Esophagus squamous epithelium (tissue), 5 donors: ENCODE results near the gene LARGE1. TPM values are rescaled to one million over a fixed set of nuclear protein-coding genes. Genes with fewer than 3 reads are reported as not detected.

ENCODE experiments used
- DNase-seq: peaks from one replicate; lab custom pipeline; 2025; lab: John Stamatoyannopoulos, UW
- H3K27ac ChIP-seq, 4 donors: fragments of 200-600 bp; sonication (generic); one replicate each; pipeline ENCODE4 v1.5.1; 2016 to 2019; ENCODE audit warnings: mild to moderate bottlenecking in 1 of 4
- H3K27me3 ChIP-seq, 4 donors: fragments of 200-600 bp; sonication (generic); 1 replicate in 3 of 4; 2 replicates in 1 of 4; pipeline versions ENCODE4 v1.5.1 to v1.6.0; 2017 to 2021; ENCODE audit warnings: antibody characterized with exemption in 1 of 4
- H3K36me3 ChIP-seq, 3 donors: fragments of 200-600 bp; sonication (generic); one replicate each; pipeline ENCODE4 v1.5.1; 2016 to 2019
- H3K4me1 ChIP-seq, 3 donors: fragments of 200-600 bp; sonication (generic); one replicate each; pipeline ENCODE4 v1.5.1; 2017 to 2019
- H3K4me3 ChIP-seq, 4 donors: fragments of 200-600 bp; sonication (generic); 1 replicate in 3 of 4; 2 replicates in 1 of 4; pipeline ENCODE4 v1.5.1; 2016 to 2019; ENCODE audit warnings: mild to moderate bottlenecking in 2 of 4, moderate library complexity in 1 of 4
- H3K9me3 ChIP-seq, 3 donors: fragments of 200-600 bp; sonication (generic); one replicate each; pipeline ENCODE4 v1.5.1; 2016 to 2019
- POLR2A ChIP-seq, 4 donors: fragments of 450-650 bp; IDR thresholded peaks; one replicate each; pipeline ENCODE4 v1.6.1; 2017; ENCODE audit warnings: antibody characterized with exemption in 4 of 4, mild to moderate bottlenecking in 4 of 4, moderate library complexity in 3 of 4
- WGBS, 2 donors: methylation state at CpG; one replicate each; pipeline ENCODE4 v1.1.5; 2018; 5-methylcytosine and 5-hydroxymethylcytosine counted together
- intact Hi-C: fragments of 100-400 bp; cut with DNase I; formaldehyde crosslinking; loops from one replicate; pipeline ENCODE4 v1.15.0; 2022
- total RNA-seq, 4 donors: library from RNA; depleted of rRNA; stranded (reverse); fragments of >200 nt; gene quantifications; one replicate each; pipeline ENCODE4 v1.1.0, GENCODE V29; 2016
- TF ChIP-seq, protein P1 (sequence below), 6 experiments: fragments of 450-650 bp in 4 of 6; fragments of 200-600 bp in 2 of 6; sonication (generic) in 2 of 6; IDR thresholded peaks; one replicate each; pipeline ENCODE4 v1.5.1; 2016 to 2019; ENCODE audit warnings: antibody characterized with exemption in 6 of 6, mild to moderate bottlenecking in 4 of 6, moderate library complexity in 4 of 6
- donor health status: DM: yes; HTN: yes; CAD: no.

Gene LARGE1
- total RNA-seq, 4 donors from 2014 or later: 5.2 to 15.1 (median 6.6) TPM

- no peaks in the 10 kb centered on the region for H3K36me3 ChIP-seq
- H3K27me3 ChIP-seq: no peaks in the 10 kb centered on the region
- H3K9me3 ChIP-seq: no peaks in the 10 kb centered on the region
- DNase-seq: no peak
- 57 to 79% methylated on average over 3 of the region's 3 CpGs for WGBS, 2 donors
- intact Hi-C loops: no loop called here
- no peak overlapping the region for H3K4me3 ChIP-seq
- TF ChIP-seq, protein P1, sequence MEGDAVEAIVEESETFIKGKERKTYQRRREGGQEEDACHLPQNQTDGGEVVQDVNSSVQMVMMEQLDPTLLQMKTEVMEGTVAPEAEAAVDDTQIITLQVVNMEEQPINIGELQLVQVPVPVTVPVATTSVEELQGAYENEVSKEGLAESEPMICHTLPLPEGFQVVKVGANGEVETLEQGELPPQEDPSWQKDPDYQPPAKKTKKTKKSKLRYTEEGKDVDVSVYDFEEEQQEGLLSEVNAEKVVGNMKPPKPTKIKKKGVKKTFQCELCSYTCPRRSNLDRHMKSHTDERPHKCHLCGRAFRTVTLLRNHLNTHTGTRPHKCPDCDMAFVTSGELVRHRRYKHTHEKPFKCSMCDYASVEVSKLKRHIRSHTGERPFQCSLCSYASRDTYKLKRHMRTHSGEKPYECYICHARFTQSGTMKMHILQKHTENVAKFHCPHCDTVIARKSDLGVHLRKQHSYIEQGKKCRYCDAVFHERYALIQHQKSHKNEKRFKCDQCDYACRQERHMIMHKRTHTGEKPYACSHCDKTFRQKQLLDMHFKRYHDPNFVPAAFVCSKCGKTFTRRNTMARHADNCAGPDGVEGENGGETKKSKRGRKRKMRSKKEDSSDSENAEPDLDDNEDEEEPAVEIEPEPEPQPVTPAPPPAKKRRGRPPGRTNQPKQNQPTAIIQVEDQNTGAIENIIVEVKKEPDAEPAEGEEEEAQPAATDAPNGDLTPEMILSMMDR (IDR thresholded peaks at IDR 0.05): no peak
- no peak for TF ChIP-seq POLR2A (IDR thresholded peaks at IDR 0.05)
- H3K27ac ChIP-seq: no peak overlapping the region
- peaks cover 0 to 26% (median 3%) of the 10 kb centered on the region in 3 donors for H3K4me1 ChIP-seq
These were observed 92.0 kb downstream of the LARGE1 start for GRCh38 chr22:33828302-33828701.

DNA sequence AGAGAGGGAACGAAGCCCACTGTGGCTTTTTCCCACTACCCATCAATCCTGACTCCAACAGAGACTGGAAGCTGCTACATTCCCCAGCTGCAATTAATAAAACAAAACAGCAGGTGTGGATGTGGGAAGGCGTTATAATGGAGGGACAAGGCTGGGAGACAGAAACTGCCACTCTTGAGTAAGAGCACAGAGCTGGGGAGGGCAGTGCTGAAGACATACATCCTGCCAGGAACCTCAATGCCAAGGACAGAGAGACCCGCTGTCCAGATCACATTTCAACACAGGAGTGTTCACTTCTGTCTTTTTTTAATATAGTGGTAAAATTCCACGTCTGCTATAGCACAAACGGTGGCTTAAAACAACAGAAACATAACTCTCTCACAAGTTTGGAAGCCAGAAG is 94.5 kb downstream of the LARGE1 start:
- Histone ChIP-seq H3K9me3 (no peaks in the 10 kb centered on the region), H3K4me1 (peaks cover 3 to 30% (median 7%) of the 10 kb centered on the region in 3 donors), H3K4me3 (no peak overlapping the region), H3K36me3 (no peaks in the 10 kb centered on the region), H3K27ac (peak overlapping the region in 2 of 4 donors; percentile 43 to 53), H3K27me3 (peaks cover 0 to 10% (median 0%) of the 10 kb centered on the region in 4 donors)
- TF ChIP-seq, protein P1 (IDR thresholded peaks at IDR 0.05): no peak
- TF ChIP-seq POLR2A (IDR thresholded peaks at IDR 0.05): no peak
- WGBS, 2 donors: 81 to 88% methylated on average over 4 to 5 of the region's 5 CpGs
- intact Hi-C loops: no loop called here
- DNase-seq: no peak

DNA sequence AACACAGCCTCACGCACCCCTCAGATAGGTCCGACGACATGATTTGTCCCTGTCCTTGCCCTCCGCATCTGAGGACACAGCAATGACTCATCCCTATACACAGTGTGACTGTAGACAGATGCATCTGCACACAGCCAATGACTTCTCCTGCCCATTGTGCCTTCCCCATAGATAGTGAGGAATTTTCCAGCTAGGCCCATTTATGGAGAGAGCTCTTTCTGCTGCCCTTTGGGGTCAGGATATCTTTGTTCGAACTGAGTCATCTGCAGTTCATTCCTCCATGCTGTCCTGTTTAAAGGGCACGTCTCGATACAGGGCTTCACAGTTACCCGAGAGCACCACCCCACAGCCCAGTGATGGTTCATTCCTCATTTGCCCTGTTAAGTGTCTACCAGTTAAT is 96.7 kb downstream of the LARGE1 start:
- TF ChIP-seq, protein P1 (IDR thresholded peaks at IDR 0.05): no peak
- TF ChIP-seq POLR2A (IDR thresholded peaks at IDR 0.05): no peak
- 77 to 80% methylated on average over 5 to 7 of the region's 8 CpGs for WGBS, 2 donors
- H3K27ac ChIP-seq: peak overlapping the region; percentile 9 to 74 (median 44)
- no peak for DNase-seq
- intact Hi-C loops: no loop called here
- no peaks in the 10 kb centered on the region for H3K36me3 ChIP-seq
- peaks cover 0 to 12% (median 0%) of the 10 kb centered on the region in 4 donors for H3K27me3 ChIP-seq
- H3K9me3 ChIP-seq: no peaks in the 10 kb centered on the region
- no peak overlapping the region for H3K4me3 ChIP-seq
- peaks cover 3 to 30% (median 7%) of the 10 kb centered on the region in 3 donors for H3K4me1 ChIP-seq

GRCh38 chr22:33821290-33821689 is 99.0 kb downstream of the LARGE1 start:
- H3K27me3 ChIP-seq: peaks cover 0 to 12% (median 0%) of the 10 kb centered on the region in 4 donors
- no peaks in the 10 kb centered on the region for H3K36me3 ChIP-seq
- DNase-seq: no peak
- no peak overlapping the region for H3K4me3 ChIP-seq
- peaks cover 3 to 30% (median 7%) of the 10 kb centered on the region in 3 donors for H3K4me1 ChIP-seq
- no peaks in the 10 kb centered on the region for H3K9me3 ChIP-seq
- 24 to 46% methylated on average over 4 of the region's 4 CpGs for WGBS, 2 donors
- H3K27ac ChIP-seq: peak overlapping the region in 3 of 4 donors; percentile 7 to 43 (median 30)
- no peak for TF ChIP-seq POLR2A (IDR thresholded peaks at IDR 0.05)
- TF ChIP-seq, protein P1 (IDR thresholded peaks at IDR 0.05): no peak
- intact Hi-C loops: no loop called here

GRCh38 chr22:33819743-33820142 is 100.5 kb downstream of the LARGE1 start:
- no peak overlapping the region for H3K4me3 ChIP-seq
- intact Hi-C loops: no loop called here
- no peaks in the 10 kb centered on the region for H3K9me3 ChIP-seq
- no peak for TF ChIP-seq POLR2A (IDR thresholded peaks at IDR 0.05)
- TF ChIP-seq, protein P1 (IDR thresholded peaks at IDR 0.05): no peak
- no peaks in the 10 kb centered on the region for H3K36me3 ChIP-seq
- H3K4me1 ChIP-seq: peaks cover 3 to 30% (median 7%) of the 10 kb centered on the region in 3 donors
- no peak for DNase-seq
- 83 to 90% methylated on average over 1 to 3 of the region's 3 CpGs for WGBS, 2 donors
- H3K27me3 ChIP-seq: peaks cover 0 to 12% (median 0%) of the 10 kb centered on the region in 4 donors
- H3K27ac ChIP-seq: no peak overlapping the region
